Heart left ventricle (tissue), 16 donors: Measurements from ENCODE around the gene FTCDNL1. TPM values are rescaled to one million over a fixed set of nuclear protein-coding genes. Genes with fewer than 3 reads are reported as not detected.

Experiments
- ATAC-seq, 4 donors: fragments of 200-7000 bp; cut with Tn5 transposase; one replicate each; pipeline ENCODE4 v1.9.1; 2020 to 2022; ENCODE audit warnings: moderate library complexity in 4 of 4, mild to moderate bottlenecking in 3 of 4, moderate number of reproducible peaks in 1 of 4
- DNase-seq, 5 donors: peaks; one replicate each; pipeline ENCODE4 v3.0.0-alpha.2; 2020
- H3K27ac ChIP-seq, 12 donors: fragments of 200-600 bp; sonication (generic) in 4 of 12; one replicate each; pipeline versions ENCODE4 v1.5.0 to v1.8.0; 2016 to 2022; ENCODE audit warnings: mild to moderate bottlenecking in 2 of 12
- H3K27me3 ChIP-seq, 9 donors: fragments of 200-600 bp; sonication (generic) in 2 of 9; one replicate each; pipeline versions ENCODE4 v1.5.1 to v1.8.0; 2016 to 2022; ENCODE audit warnings: mild to moderate bottlenecking in 3 of 9
- H3K36me3 ChIP-seq, 9 donors: fragments of 200-600 bp; sonication (generic) in 2 of 9; one replicate each; pipeline versions ENCODE4 v1.5.0 to v1.8.0; 2018 to 2022; ENCODE audit warnings: mild to moderate bottlenecking in 2 of 9
- H3K4me1 ChIP-seq, 12 donors: fragments of 200-600 bp; sonication (generic) in 4 of 12; one replicate each; pipeline versions ENCODE4 v1.5.0 to v1.8.0; 2016 to 2022; ENCODE audit warnings: mild to moderate bottlenecking in 3 of 12
- H3K4me3 ChIP-seq, 12 donors: fragments of 200-600 bp; sonication (generic) in 4 of 12; one replicate each; pipeline versions ENCODE4 v1.5.0 to v1.8.0; 2017 to 2022; ENCODE audit warnings: mild to moderate bottlenecking in 9 of 12, moderate library complexity in 4 of 12
- H3K9me3 ChIP-seq, 12 donors: fragments of 200-600 bp; sonication (generic) in 4 of 12; one replicate each; pipeline versions ENCODE4 v1.5.0 to v1.8.0; 2016 to 2022; ENCODE audit warnings: mild to moderate bottlenecking in 1 of 12
- POLR2A ChIP-seq, 2 donors: fragments of 450-650 bp; IDR thresholded peaks; one replicate each; pipeline ENCODE4 v1.6.1; 2017; ENCODE audit warnings: antibody characterized with exemption in 2 of 2, mild to moderate bottlenecking in 2 of 2, moderate library complexity in 2 of 2
- WGBS, 4 donors: extraction: QIAGEN DNeasy Blood & Tissue Kit in 2 of 4; methylation state at CpG; one replicate each; pipeline versions ENCODE4 v1.1.5 to v1.1.7; 2013 to 2018; 5-methylcytosine and 5-hydroxymethylcytosine counted together
- intact Hi-C, 10 donors: fragments of 100-400 bp; cut with DNase I; formaldehyde crosslinking; loops; one replicate each; pipeline versions ENCODE4 v1.11.1 to v1.14.2; 2022
- polyA plus RNA-seq, 2 donors: library from polyadenylated mRNA; stranded (reverse); fragments of 200-250 nt; gene quantifications; one replicate each; pipeline ENCODE4 v1.2.3, GENCODE V29; 2013
- total RNA-seq, 9 donors: library from RNA; depleted of rRNA in 2 of 9; stranded (reverse); fragments of >200 nt in 2 of 9; fragmentation: NEBNext Ultra II Directional in 3 of 9; extraction: Animal tissue kit (Norgen Biotek cat#: 25700) in 3 of 9; gene quantifications; one replicate each; pipeline versions ENCODE4 v1.1.0 to v1.2.4, GENCODE V29; 2016 to 2023
- TF ChIP-seq, protein P1 (sequence below), 12 donors: fragments of 200-600 bp; sonication (generic) in 4 of 12; IDR thresholded peaks; one replicate each; pipeline versions ENCODE4 v1.5.0 to v1.8.0; 2018 to 2022; ENCODE audit warnings: antibody characterized with exemption in 12 of 12, mild to moderate bottlenecking in 5 of 12
- donor health status: ischemic (EF 13 %, LVEDD 7.1; RV severe dilation, severe dysfunction).
- donor health status: healthy with polysubstance abuse.
- donor health status: DM: no; HTN: yes; CAD: no.
- donor health status: DM: no; HTN: no; CAD: no.
- donor health status: ischemic (EF 25% LVEDD 6.9; RV normal size, moderate dysfunction).
- donor health status: ischemic (EF 25% LVEDD 5.7; RV mildly dilated, moderate dysfunction).
- donor health status: healthy.
- donor health status: DM: yes; HTN: yes; CAD: no.
- donor health status: ischemic (EF 35%, LVEDD 5.7; RV mildly dilated, moderate dysfunction).
- donor health status: nonischemic (EF 11% LVEDD 7.7; RV severe dilation, severe dysfunction).
- donor health status: DM: yes; HTN: yes; CAD: no.
- donor health status: PGD.
- donor health status: ischemic (EF 29% LVEDD 5.4; RV normal size, mild dysfunction).
- donor health status: nonischemic (EF 23%, LVEDD 6.1; RV moderate dilation, normal function).

FTCDNL1 gene
- total and polyA plus RNA-seq, 11 donors, result 0.69 to 9.6 (median 2.7) TPM

- no peak for TF ChIP-seq POLR2A (IDR thresholded peaks at IDR 0.05)
- TF ChIP-seq, protein P1, sequence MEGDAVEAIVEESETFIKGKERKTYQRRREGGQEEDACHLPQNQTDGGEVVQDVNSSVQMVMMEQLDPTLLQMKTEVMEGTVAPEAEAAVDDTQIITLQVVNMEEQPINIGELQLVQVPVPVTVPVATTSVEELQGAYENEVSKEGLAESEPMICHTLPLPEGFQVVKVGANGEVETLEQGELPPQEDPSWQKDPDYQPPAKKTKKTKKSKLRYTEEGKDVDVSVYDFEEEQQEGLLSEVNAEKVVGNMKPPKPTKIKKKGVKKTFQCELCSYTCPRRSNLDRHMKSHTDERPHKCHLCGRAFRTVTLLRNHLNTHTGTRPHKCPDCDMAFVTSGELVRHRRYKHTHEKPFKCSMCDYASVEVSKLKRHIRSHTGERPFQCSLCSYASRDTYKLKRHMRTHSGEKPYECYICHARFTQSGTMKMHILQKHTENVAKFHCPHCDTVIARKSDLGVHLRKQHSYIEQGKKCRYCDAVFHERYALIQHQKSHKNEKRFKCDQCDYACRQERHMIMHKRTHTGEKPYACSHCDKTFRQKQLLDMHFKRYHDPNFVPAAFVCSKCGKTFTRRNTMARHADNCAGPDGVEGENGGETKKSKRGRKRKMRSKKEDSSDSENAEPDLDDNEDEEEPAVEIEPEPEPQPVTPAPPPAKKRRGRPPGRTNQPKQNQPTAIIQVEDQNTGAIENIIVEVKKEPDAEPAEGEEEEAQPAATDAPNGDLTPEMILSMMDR (IDR thresholded peaks at IDR 0.05), result no peak
- H3K4me3 ChIP-seq, result no peak overlapping the region
- H3K4me1 ChIP-seq, result peaks cover 0 to 19% (median 0%) of the 10 kb centered on the region in 12 donors
- no peaks in the 10 kb centered on the region for H3K36me3 ChIP-seq
- DNase-seq, result no peak
- peaks cover 0 to 12% (median 0%) of the 10 kb centered on the region in 9 donors for H3K27me3 ChIP-seq
- intact Hi-C loops, result loop anchor here in 1 of 10 donors (10.0 kb wide), 1 partner anchor 147 kb away; no protein-coding TSS in a partner anchor
- no peaks in the 10 kb centered on the region for H3K9me3 ChIP-seq
- ATAC-seq, result no peak
- 64 to 67% (median 67%) methylated on average over 2 of the region's 2 CpGs for WGBS, 4 donors
- no peak overlapping the region for H3K27ac ChIP-seq
Measured at GRCh38 chr2:199851883-199852282, 891 bp upstream of the FTCDNL1 start.

DNA sequence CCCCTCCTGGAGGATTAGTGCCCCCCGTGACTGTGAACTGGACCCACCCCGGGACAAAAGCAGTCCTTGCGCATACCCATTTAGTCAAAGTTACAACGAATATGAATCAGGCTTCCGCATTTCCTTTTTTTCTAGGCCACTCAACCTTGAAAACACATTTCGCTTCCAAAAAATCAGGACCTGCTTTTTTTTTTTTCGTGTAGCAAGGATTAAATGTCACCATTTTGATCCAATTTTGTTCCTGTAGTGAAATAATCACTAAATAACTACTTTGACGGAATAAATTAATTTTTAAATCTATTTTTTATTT lies 464 bp upstream of the FTCDNL1 start:
- peak in 1 of 4 donors; percentile 26 for ATAC-seq
- Histone ChIP-seq H3K4me3 (peak overlapping the region in 11 of 12 donors; percentile 44 to 79 (median 66)), H3K4me1 (peaks cover 0 to 19% (median 0%) of the 10 kb centered on the region in 12 donors), H3K27me3 (peaks cover 0 to 8% (median 0%) of the 10 kb centered on the region in 9 donors), H3K9me3 (no peaks in the 10 kb centered on the region), H3K27ac (peak overlapping the region in 4 of 12 donors; percentile 35 to 74 (median 43)), H3K36me3 (no peaks in the 10 kb centered on the region)
- 38 to 49% (median 44%) methylated on average over 8 of the region's 8 CpGs for WGBS, 4 donors
- no peak for DNase-seq
- intact Hi-C loops, result loop anchor here in 1 of 10 donors (10.0 kb wide), 1 partner anchor 147 kb away; no protein-coding TSS in a partner anchor
- no peak for TF ChIP-seq POLR2A (IDR thresholded peaks at IDR 0.05)
- TF ChIP-seq, protein P1 (IDR thresholded peaks at IDR 0.05), result peak in 4 of 12 donors; percentile 2 to 4 (median 2)

DNA sequence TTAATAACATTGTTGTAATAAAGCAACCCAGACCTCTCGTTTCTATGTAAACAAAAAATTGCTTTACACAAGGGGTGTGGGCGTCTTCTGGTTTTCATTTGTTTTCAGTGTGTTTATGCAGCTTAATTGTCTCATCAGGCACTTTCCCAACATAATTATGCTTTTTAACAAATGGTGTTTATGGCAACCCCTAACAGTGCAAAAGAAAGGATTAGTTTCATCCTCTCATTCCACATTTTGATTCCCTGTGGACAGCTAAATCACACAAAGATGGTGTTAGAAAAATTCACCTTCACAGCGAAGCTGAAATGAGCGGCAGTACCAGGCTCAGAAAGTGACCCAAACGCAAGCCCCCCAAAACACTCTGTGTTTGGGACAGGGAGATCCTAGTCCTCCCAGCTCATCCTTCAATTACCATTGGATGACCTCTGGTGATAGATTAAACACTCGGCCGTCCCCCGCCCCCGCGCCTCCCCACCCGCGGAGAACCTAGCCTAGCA lies 724 bp downstream of the FTCDNL1 start:
- Histone ChIP-seq H3K36me3 (no peaks in the 10 kb centered on the region), H3K27ac (peak overlapping the region in 4 of 12 donors; percentile 15 to 74 (median 51)), H3K9me3 (no peaks in the 10 kb centered on the region), H3K4me3 (peak overlapping the region; percentile 39 to 79 (median 64)), H3K27me3 (peaks cover 0 to 7% (median 0%) of the 10 kb centered on the region in 9 donors), H3K4me1 (peaks cover 0 to 19% (median 0%) of the 10 kb centered on the region in 12 donors)
- TF ChIP-seq, protein P1 (IDR thresholded peaks at IDR 0.05), result no peak
- TF ChIP-seq POLR2A (IDR thresholded peaks at IDR 0.05), result no peak
- ATAC-seq (no peak), DNase-seq (no peak)
- intact Hi-C loops, result loop anchor here in 1 of 10 donors (10.0 kb wide), 1 partner anchor 145 kb away; no protein-coding TSS in a partner anchor
- 19 to 36% (median 24%) methylated on average over 6 to 12 of the region's 12 CpGs for WGBS, 4 donors

DNA sequence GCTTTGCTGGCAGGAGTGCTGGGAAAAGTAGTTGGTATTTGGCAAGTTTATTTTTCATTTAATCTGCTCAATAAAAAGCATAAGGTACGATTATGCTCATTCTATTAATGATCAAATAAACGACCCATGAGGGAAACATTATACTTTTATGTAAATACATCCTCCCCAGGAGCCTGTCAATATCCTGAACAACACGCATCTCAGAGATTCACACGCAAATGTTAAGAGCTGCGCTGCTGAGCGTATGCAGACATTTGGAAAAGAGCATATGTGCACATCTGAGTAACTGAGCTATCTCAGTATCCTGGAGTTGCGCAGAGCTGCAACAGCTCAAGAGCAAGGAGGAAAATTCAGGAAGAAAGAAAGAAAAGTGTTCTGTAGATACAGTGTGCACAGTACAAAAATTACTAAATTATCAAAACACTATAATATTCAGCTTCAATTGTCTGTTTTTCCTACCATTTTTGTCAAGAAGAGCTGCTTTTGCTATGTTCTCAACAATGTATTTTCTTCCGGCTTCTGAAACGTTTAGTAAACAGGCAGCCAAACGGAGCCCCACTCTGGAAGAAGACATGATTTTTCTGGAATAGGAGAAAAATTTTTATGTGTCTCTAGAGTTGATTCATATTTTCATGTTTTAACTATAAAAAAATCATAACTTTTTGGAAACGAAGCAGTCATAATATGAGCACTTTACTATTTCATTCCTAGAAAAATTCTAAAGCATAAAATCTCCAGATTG lies 2.4 kb downstream of the FTCDNL1 start:
- intact Hi-C loops, result no loop called here
- Histone ChIP-seq H3K9me3 (no peaks in the 10 kb centered on the region), H3K4me1 (peaks cover 0 to 19% (median 0%) of the 10 kb centered on the region in 12 donors), H3K27me3 (peaks cover 0 to 7% (median 0%) of the 10 kb centered on the region in 9 donors), H3K27ac (no peak overlapping the region), H3K36me3 (no peaks in the 10 kb centered on the region), H3K4me3 (no peak overlapping the region)
- TF ChIP-seq POLR2A (IDR thresholded peaks at IDR 0.05), result no peak
- 77 to 83% (median 82%) methylated on average over 11 of the region's 11 CpGs for WGBS, 4 donors
- no peak for ATAC-seq
- no peak for DNase-seq
